ENCODE data around the gene DUSP15. TPM values are rescaled to one million over a fixed set of nuclear protein-coding genes. Genes with fewer than 3 reads are reported as not detected.

DUSP15 gene
- total RNA-seq, 1 experiment from 2014 or later: not detected

DNA sequence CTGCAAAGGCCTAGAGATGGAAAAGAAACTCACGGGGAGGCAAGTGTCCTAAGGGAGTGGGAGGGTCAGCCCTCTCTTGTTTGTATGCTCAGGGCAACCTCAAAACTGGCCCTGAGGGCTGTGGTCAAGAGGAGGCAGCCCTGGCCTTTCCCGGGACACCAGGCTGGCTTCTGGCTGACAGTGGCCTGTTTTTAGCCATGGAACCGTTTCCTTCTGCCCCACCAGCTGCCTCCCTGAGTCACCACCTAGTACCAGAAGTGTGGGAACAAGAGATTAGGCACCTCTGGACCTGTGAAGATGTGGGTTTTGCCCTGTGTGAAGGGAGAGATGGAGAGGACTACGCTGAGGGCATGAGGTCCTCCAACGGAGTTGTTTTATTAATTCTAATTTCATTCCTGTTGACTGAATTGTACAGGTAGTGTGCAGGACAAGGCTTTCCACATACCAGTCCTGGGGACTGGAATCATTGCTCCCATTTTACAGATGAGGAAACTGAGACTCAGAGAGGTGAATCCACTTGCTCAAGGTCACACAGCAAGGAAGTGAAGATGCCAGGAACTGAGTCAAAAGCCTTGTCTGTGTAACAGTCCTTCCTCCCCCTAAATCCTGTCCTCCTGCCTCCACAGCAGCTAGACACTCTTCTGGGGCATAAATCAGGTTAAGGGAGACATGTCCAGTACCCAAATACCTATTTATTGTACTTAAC lies 30.4 kb downstream of the DUSP15 start:
- TF ChIP-seq, protein P1, sequence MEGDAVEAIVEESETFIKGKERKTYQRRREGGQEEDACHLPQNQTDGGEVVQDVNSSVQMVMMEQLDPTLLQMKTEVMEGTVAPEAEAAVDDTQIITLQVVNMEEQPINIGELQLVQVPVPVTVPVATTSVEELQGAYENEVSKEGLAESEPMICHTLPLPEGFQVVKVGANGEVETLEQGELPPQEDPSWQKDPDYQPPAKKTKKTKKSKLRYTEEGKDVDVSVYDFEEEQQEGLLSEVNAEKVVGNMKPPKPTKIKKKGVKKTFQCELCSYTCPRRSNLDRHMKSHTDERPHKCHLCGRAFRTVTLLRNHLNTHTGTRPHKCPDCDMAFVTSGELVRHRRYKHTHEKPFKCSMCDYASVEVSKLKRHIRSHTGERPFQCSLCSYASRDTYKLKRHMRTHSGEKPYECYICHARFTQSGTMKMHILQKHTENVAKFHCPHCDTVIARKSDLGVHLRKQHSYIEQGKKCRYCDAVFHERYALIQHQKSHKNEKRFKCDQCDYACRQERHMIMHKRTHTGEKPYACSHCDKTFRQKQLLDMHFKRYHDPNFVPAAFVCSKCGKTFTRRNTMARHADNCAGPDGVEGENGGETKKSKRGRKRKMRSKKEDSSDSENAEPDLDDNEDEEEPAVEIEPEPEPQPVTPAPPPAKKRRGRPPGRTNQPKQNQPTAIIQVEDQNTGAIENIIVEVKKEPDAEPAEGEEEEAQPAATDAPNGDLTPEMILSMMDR (IDR thresholded peaks at IDR 0.05; ENCODE audit: unreplicated experiment): no peak
- no TSS peak for BruUV-seq (replicated peaks)
- Mint-ChIP-seq H3K4me3 (ENCODE audit: low read depth, unreplicated experiment) (no peak overlapping the region), H3K27ac (ENCODE audit: unreplicated experiment) (no peak overlapping the region), H3K36me3 (ENCODE audit: insufficient read depth, unreplicated experiment) (peaks cover 7% of the 10 kb centered on the region), H3K4me1 (ENCODE audit: low read depth, unreplicated experiment) (peaks cover 33% of the 10 kb centered on the region), H3K27me3 (ENCODE audit: unreplicated experiment) (no peaks in the 10 kb centered on the region), H3K9me3 (ENCODE audit: low read depth, unreplicated experiment) (no peaks in the 10 kb centered on the region)
- no peak for DNase-seq
- intact Hi-C loops (cut with micrococcal nuclease; ENCODE audit: unreplicated experiment): loop anchor here (5.0 kb wide), 1 partner anchor 112 kb away; the partner anchor contains the start of gene PDRG1
- CTCF ChIA-PET: interaction anchor here (0.6 kb wide), 1 partner anchor 42 kb away, joined by 3 read pairs; no protein-coding TSS in a partner anchor

DNA sequence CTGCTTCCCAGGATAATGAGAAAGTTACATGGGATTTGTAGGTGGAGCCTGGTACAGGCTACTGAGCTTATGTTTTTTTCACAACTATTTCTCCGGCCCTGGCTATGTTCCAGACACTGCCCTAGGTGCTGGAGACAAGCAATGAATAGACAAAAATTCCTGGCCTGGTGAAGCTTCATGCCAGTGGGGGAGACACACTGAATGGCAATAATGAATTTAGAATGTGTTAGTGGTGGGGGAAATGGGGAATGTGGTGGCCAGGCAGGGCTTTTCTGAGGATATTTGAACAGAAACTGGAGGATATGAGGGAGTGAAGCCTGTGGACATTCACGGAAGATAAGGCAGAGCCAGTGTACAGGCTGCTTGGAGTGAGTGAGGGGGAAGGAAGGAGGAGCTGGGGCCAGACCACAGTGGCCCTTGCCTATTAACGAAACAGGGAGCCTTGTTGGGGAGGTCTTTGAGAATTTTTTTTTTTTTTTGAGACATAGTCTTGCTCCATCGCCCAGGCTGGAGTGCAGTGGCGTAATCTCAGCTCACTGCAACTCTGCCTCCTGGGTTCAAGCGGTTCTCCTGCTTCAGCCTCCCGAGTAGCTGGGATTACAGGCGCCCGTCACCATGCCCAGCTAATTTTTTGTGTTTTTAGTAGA lies 31.6 kb downstream of the DUSP15 start:
- no peak for DNase-seq
- Mint-ChIP-seq H3K36me3 (ENCODE audit: insufficient read depth, unreplicated experiment) (peaks cover 15% of the 10 kb centered on the region), H3K27me3 (ENCODE audit: unreplicated experiment) (no peaks in the 10 kb centered on the region), H3K4me3 (ENCODE audit: low read depth, unreplicated experiment) (no peak overlapping the region), H3K4me1 (ENCODE audit: low read depth, unreplicated experiment) (peaks cover 33% of the 10 kb centered on the region), H3K9me3 (ENCODE audit: low read depth, unreplicated experiment) (no peaks in the 10 kb centered on the region), H3K27ac (ENCODE audit: unreplicated experiment) (no peak overlapping the region)
- intact Hi-C loops (cut with micrococcal nuclease; ENCODE audit: unreplicated experiment): loop anchor here (5.0 kb wide), 1 partner anchor 114 kb away; the partner anchor contains the start of gene PDRG1
- TF ChIP-seq, protein P1 (IDR thresholded peaks at IDR 0.05; ENCODE audit: unreplicated experiment): no peak
- CTCF ChIA-PET: interaction anchor here (0.5 to 1.7 kb wide), 7 partner anchors 8 to 1662 kb away, joined by 3 to 10 read pairs (median 3); no protein-coding TSS in a partner anchor
- BruUV-seq (replicated peaks): no TSS peak

DNA sequence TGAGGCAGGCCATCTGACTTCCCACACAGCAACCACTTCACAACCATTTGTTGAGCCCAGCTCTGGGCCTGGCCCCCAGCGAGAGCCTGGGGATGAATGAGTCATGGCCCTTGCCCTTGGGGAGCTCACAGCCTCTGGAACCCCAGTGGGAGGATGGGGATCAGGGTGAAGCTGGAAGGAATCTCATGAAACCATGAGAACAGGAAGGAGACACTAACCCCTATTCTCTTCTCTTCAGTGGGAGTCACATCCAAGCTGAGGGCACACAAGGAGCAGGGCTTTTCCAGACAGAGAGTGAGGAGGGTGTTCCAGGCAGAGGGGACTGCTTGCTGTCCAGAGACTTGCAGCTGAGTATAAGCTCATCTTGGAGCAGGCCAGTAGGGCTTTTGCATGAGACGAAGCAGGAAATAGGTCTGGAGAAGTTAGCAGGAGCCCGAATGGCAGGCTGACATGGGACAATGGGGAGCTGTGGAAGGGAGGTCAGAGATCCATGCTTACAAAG lies 32.4 kb downstream of the DUSP15 start:
- Mint-ChIP-seq H3K36me3 (ENCODE audit: insufficient read depth, unreplicated experiment) (peaks cover 15% of the 10 kb centered on the region), H3K27me3 (ENCODE audit: unreplicated experiment) (no peaks in the 10 kb centered on the region), H3K4me1 (ENCODE audit: low read depth, unreplicated experiment) (peaks cover 33% of the 10 kb centered on the region), H3K9me3 (ENCODE audit: low read depth, unreplicated experiment) (no peaks in the 10 kb centered on the region), H3K4me3 (ENCODE audit: low read depth, unreplicated experiment) (no peak overlapping the region), H3K27ac (ENCODE audit: unreplicated experiment) (no peak overlapping the region)
- no TSS peak for BruUV-seq (replicated peaks)
- no peak for DNase-seq
- intact Hi-C loops (cut with micrococcal nuclease; ENCODE audit: unreplicated experiment): loop anchor here (5.0 kb wide), 1 partner anchor 114 kb away; the partner anchor contains the start of gene PDRG1
- CTCF ChIA-PET: interaction anchor here (0.9 to 1.7 kb wide), 4 partner anchors 9 to 16 kb away, joined by 3 to 10 read pairs (median 3); no protein-coding TSS in a partner anchor
- TF ChIP-seq, protein P1 (IDR thresholded peaks at IDR 0.05; ENCODE audit: unreplicated experiment): no peak

DNA sequence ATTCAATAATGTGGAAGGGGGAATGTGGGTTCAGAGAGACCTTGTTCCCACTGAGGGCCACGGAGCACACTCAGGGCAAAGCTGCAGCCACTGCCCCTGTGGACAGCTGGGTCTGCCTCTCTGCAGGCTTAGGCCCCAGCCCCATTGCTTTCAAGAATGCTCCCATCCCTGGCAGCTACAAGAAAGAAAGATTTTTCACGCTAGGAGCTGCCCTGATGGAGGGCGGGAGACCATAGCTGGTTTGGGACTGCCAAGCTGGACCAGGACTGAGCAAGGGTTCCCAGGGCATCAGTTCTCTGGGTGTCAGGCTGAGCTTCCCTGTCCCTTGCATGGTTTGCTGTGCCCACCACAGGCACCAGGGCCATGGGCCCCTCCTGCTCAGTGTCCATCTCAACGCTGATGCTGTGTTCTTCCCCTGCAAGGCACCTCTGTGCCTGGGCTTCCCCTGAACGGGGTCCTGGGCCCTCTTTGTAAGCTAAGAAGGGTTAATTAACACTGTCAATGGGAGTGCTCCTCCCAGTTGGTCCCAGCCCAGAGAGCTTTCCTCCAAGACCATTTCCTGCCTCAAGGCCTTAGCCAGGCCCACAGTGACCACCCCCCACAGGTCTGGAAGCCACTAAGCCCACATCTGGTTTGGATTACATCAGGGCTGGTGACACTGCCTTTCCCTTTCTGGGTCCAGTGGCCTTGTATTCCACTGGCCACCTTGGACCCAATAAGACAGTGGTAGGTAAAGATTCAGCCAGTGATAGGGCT lies 33.3 kb downstream of the DUSP15 start:
- no TSS peak for BruUV-seq (replicated peaks)
- no peak for DNase-seq
- intact Hi-C loops (cut with micrococcal nuclease; ENCODE audit: unreplicated experiment): loop anchor here (5.0 kb wide), 1 partner anchor 115 kb away; the partner anchor contains the start of gene PDRG1
- H3K36me3 Mint-ChIP-seq (ENCODE audit: insufficient read depth, unreplicated experiment): peaks cover 15% of the 10 kb centered on the region
- no peak overlapping the region for H3K4me3 Mint-ChIP-seq (ENCODE audit: low read depth, unreplicated experiment)
- CTCF ChIA-PET: interaction anchor here (0.7 to 1.7 kb wide), 5 partner anchors 10 to 114 kb away, joined by 3 to 10 read pairs (median 3); no protein-coding TSS in a partner anchor
- peaks cover 24% of the 10 kb centered on the region for H3K4me1 Mint-ChIP-seq (ENCODE audit: low read depth, unreplicated experiment)
- H3K27ac Mint-ChIP-seq (ENCODE audit: unreplicated experiment): no peak overlapping the region
- TF ChIP-seq, protein P1 (IDR thresholded peaks at IDR 0.05; ENCODE audit: unreplicated experiment): no peak
- no peaks in the 10 kb centered on the region for H3K9me3 Mint-ChIP-seq (ENCODE audit: low read depth, unreplicated experiment)
- no peaks in the 10 kb centered on the region for H3K27me3 Mint-ChIP-seq (ENCODE audit: unreplicated experiment)
